Sciatic nerve (tissue), 2 donors: ENCODE data around the gene H6PD. TPM values are rescaled to one million over a fixed set of nuclear protein-coding genes. Genes with fewer than 3 reads are reported as not detected.

Experiments
- ATAC-seq: fragments of 200-7000 bp; cut with Tn5 transposase; one replicate; pipeline ENCODE4 v1.9.1; 2020; ENCODE audit warnings: mild to moderate bottlenecking, moderate library complexity
- DNase-seq: peaks from one replicate; pipeline ENCODE4 v3.0.0-alpha.2; 2020; ENCODE audit warnings: low spot score
- intact Hi-C: fragments of 100-400 bp; cut with DNase I; formaldehyde crosslinking; loops from one replicate; pipeline ENCODE4 v1.14.2; 2022
- total RNA-seq: library from RNA; stranded (reverse); fragmentation: NEBNext Ultra II Directional; extraction: Animal tissue kit (Norgen Biotek cat#: 25700); gene quantifications from one replicate; pipeline ENCODE4 v1.2.1, GENCODE V29; 2021
- donor health status: DM: no; HTN: no; CAD: no.
- donor health status: DM: no; HTN: no; CAD: no.

H6PD gene
- total RNA-seq, 1 donor from 2014 or later = 52.9 TPM

DNA sequence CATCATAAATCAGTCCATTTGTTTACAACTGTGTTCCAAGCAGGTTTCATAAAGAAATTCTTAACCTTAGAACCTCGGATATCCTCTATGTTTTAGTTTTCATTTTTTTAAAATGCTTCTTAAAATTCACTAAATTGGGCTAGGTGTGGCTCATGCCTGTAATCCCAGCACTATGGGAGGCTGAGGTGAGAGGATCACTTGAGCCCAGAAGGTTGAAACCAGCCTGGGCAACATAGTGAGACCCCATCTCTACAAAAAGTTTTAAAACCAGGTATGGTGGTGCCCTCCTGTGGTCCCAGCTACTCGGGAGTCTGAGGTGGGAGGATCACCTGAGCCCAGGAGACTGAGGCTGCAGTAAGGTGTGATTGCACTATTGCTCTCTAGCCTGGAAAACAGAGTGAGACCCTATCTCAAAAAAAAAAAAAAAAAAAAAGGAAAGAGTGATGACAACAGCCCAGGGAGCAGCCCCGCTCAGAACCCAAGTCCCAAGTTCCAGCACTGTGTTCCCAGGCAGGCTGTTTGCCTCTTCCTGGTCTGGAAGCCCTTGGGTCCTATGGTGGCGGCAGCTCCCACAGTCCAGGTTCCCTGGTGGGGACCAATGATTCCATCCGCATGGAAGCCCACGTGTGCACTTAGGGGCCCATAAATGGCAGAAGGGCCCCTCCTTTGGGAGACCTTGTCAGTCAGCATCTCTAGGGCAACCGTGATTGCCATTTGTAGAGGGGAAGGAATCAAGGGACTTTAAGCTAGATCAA is 33.4 kb downstream of the H6PD start:
- intact Hi-C loops = loop anchor here (10.0 kb wide), 1 partner anchor 187 kb away; no protein-coding TSS in a partner anchor
- DNase-seq = no peak

DNA sequence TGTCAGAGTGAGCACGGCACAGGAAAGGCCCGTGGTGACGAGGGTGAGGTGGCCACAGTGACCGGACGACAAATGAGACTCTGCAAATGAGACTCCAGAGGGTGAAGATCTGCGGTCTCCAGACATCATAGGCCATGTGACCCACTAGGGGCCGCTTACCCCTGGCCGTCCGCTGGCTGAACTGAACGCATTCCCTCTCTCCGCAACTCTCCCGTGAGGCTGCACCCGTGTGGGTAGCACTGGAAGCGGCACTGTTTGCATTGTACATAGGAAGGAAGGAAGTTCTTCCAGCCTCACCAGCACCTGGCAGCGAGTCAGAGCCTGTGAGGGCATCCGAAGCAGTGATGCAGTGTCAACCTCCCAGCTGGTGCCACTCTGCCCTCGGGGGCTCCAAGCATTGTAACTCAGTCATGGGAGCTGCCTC is 34.5 kb downstream of the H6PD start:
- DNase-seq = no peak
- intact Hi-C loops = loop anchor here (10.0 kb wide), 1 partner anchor 186 kb away; no protein-coding TSS in a partner anchor
- no peak for ATAC-seq

More for the DNA sequence above, 33.4 kb downstream of the H6PD start:
- ATAC-seq = no peak

DNA sequence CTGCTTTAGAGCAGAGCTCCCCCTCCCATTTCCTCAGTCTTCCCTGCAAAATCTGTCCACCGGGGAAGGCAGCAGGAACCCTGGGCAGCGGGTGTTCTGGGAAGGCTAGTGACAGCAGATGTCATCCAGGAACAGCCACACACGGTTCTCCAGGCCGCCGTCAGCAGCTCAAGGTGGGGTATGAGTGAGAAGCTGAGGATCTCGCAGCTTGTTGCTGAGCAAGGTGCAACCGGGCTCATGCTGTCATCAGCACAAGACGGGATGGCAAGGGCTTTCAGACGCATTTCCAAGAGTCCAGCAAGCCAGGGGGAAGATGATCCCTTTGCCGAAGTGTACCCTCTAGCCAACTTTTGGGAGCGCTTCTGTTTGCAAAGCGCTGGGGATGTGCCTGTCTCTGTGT is 35.1 kb downstream of the H6PD start:
- ATAC-seq = no peak
- intact Hi-C loops = loop anchor here (10.0 kb wide), 1 partner anchor 185 kb away; no protein-coding TSS in a partner anchor
- DNase-seq = no peak

DNA sequence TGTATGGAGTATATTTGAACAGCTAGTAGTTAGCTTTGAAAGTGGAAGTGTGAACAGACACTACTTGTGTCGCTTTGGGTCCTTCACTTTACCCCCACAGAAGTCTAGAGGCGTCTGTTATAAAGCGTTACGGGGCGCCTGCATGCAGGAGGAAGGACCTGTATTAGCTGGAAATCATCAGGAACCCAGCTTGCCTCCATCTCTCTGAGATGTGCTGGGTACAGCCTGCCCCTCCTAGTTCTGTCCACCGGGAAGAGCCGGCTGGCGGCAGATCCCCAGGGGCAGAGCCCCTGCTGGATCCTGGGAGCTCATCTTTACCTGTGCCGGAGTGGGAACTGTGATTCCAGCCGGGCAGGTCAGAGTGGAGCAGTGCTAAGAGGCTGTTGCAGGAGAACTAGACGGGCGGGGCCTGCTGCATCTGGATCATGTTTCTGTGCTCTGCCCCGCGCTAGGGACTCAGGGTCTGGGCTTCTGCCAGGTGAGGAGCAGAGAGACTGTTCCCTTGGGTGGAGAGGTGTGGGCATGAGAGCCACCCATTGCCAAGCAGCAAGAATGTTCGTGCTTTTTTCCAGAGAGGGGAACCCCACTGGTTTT is 35.8 kb downstream of the H6PD start:
- intact Hi-C loops = no loop called here
- DNase-seq (no peak), ATAC-seq (peak; percentile 31)

- ATAC-seq (no peak), DNase-seq (no peak)
- intact Hi-C loops = no loop called here
These were observed 36.7 kb downstream of the H6PD start for GRCh38 chr1:9271283-9271682.

DNA sequence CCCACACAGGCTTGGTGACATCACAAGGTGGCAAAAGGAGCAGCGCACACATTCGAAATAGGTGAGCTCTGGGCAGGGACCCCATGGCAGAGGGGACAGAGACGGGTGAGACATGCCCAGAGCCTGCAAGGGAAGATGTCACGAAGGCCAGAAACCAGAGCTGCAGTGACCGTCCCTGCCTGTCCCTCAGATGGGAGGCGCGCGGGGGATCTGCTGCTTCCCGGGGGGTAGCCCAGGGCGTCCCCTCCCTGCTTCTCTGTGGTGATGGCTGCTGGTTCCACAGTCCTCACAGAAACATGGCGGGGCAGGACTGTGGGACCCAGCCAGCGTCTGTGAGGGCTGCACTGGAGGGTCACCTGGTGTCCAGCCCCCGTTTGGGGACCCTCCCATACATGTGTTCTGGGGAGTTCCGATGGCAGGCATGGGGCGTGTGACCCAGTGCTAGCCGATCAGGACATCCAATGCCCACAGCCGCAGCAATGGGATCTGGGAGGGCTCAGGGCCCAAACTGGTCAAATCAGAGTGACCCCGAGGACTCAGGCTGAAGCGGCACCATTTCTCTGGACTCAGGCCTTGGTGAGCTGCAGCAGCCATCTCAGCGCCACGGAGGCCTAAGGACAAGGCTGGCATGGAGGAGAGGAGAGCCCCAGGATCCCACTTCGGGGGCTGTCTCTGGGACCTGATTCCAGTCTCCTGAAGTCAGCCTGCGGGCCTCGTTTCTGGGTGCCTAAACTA is 37.5 kb downstream of the H6PD start:
- no peak for ATAC-seq
- intact Hi-C loops = no loop called here
- DNase-seq = no peak

DNA sequence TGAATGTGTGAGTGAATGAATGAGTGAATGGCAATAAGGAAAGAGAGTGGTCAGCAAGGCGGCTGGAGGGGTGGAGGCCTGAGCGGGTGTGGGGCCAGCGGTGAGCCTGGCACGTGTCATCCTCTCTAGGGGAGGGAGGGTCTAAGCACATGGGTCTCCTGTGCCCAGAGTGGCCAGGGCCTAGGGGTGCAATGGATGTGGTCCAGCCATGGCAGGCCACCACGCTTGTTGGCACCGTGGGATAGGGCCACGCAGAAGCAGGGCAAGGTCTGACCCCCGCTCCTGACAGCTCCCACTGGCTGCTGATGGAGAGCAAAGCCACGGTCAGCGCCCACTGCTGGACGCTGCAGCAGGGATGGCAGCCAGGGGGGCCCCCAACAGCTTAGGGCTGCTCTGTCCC is 38.6 kb downstream of the H6PD start:
- intact Hi-C loops = no loop called here
- no peak for ATAC-seq

DNA sequence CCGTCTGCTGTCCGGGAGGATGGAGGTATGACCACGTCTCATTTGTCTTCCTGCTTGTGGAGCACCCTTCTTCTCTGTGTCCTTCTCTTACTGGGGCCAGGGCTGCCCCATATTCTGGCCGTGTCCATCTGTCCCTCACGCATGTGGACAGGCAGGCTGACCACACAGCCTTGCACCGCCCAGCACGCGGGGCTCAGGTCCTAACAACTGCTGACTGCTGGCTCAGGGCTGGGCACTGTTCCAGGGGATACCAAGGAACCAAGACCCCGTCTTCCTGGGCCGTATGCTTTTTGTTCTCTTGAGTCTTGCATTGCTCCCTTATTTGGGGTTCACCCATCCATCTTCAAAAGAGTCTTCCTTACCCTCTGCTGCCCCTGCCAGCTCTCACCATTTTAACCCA is 40.6 kb downstream of the H6PD start:
- intact Hi-C loops = no loop called here
- ATAC-seq = no peak
- no peak for DNase-seq

More for the DNA sequence above, 38.6 kb downstream of the H6PD start:
- DNase-seq = no peak

GRCh38 chr1:9275567-9276034 is 41.0 kb downstream of the H6PD start:
- DNase-seq (no peak), ATAC-seq (no peak)
- intact Hi-C loops = no loop called here

GRCh38 chr1:9278116-9278515 is 43.5 kb downstream of the H6PD start:
- intact Hi-C loops = no loop called here
- DNase-seq = no peak
- peak; percentile 57 for ATAC-seq

DNA sequence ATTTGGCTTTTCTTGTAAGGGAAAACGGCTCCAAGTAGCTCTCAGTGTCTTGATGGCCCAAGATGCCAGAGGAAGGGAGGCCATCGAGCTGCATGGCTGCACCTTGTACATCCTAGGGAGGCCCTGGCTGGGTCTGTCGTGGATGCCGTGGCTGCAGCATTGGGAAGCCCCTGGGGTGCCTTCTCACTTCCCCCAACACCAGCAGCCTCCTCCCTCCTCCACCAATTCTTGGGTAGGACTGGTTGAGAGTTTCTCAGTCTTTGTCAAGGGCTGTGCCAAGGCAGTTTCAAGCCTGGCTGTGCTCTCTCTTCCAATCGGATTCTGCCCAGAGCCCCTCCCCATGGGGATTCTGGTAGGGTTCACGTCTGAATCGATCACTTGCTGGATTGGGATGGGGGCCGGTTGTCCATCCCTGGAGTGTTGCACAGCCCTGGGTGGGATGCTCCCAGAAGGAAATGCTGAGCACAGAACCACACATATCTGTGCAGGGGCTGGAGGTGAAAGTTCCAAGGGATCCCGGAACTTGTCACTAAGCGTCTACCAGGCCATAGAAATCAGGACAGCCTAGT is 44.1 kb downstream of the H6PD start:
- no peak for DNase-seq
- intact Hi-C loops = no loop called here
- no peak for ATAC-seq

DNA sequence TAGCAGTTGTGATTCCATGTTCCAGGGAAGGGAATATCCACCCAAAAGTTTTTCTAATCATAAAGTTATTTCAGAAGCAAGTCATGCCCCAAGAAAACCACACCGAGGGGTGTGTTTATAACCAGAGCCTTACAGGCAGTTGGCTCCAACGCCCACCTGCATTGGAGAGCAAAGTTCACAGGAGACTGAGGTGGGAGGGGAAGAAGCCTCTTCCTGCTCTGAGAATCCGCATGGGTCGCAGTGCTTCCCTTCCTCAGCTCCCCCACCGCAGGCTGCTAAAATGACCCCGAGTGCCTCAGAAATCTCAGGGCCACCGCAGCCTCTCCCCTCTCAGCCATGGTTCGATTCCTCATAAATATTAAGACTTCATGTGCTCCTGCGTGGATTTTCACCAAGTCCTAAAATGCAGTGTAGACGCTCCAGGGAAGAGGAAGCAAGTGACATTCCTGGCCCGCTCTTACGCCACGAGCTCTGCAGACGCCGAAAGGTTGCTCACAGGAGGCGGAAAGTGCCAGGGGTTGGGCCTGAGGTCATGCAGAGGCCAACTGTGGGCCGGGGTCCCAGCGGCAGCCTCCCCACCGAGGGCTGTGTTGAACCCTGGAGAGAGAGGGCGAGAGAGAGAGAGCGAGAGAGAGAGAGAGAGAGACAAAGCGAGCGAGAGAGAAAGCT is 44.7 kb downstream of the H6PD start:
- intact Hi-C loops = no loop called here
- no peak for ATAC-seq
- DNase-seq = no peak

DNA sequence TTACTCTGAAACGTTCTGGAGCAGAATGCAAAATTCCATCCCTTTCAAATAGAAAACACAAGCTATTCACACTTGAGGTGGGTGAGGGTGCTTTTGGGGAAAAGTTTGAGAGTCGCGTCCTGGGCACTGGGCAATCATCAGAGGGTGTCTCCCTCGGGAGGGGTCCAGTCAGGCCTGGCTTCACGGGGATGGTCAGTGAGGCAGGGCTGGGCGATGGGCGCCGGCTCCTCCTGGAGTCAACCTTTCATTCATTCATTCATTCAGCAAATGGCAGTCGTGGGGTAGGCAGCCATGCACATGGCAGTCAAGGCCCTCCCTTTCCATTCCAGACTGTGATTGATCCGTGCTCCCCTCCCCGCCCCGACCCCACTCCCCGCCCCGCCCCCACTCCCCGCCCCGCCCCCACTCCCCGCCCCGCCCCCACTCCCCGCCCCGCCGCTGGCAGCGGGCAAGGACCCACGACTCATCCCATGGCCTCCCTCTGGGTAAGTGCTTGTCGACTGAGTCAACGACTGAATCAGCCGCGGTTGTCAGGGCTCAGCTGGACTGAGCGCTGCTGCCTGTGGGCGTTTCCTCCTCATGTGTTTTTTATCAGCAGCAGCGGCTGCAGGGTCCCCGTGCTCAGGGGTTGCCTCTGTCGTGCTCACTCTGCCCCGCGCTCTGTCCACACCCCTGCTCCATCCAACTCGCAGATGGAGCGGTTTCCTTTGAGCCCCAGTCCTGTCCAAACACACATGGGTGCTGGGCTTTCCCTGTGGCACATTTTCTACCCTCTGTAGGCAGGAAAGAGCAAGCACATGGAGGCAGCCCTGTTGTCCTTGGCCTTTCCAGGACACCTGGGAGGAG is 45.7 kb downstream of the H6PD start:
- no peak for DNase-seq
- intact Hi-C loops = loop anchor here (10.0 kb wide), 1 partner anchor 205 kb away; no protein-coding TSS in a partner anchor
- peak; percentile 68 for ATAC-seq

GRCh38 chr1:9281071-9281827 is 46.7 kb downstream of the H6PD start:
- no peak for DNase-seq
- no peak for ATAC-seq
- intact Hi-C loops = loop anchor here (10.0 kb wide), 1 partner anchor 204 kb away; no protein-coding TSS in a partner anchor

DNA sequence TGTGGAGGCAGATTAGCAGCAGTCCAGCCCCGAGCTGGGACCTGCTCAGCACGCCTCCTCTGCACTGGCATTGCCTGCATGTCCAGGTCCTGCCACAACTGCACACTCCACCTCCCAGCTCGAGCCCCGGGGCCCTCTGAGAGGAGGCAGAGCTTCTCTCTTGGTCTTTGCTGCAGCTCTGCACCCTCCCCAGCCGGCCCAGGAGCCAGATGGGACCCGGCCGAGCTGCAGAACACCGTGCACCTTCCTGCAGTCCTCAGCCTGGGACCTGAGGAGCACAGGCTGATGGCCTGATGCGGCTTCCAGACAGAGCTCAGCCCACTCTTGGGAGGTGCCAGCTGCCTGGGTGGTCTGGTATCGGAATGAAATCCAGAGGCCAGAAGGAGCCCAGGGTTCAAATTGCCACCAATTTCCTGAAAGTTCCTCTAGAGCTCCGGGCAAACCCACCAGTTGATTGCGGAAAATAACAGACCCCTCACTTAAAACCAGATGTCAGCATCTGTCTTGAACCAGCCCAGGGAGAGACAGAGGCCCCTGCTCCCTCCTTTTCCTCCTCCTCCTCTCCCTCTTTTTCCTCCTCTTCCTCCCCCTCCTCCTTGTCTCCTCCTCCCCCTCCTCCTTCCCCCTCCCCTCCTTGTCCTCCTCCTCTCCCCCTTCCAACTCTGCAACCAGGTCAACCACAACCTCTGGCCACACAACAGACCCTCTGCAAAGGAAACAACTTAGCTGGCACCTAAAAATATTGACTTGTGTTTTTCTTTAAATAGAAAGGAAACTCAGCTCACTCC is 47.5 kb downstream of the H6PD start:
- intact Hi-C loops = loop anchor here (10.0 kb wide), 1 partner anchor 203 kb away; no protein-coding TSS in a partner anchor
- DNase-seq (no peak), ATAC-seq (peak; percentile 42)

DNA sequence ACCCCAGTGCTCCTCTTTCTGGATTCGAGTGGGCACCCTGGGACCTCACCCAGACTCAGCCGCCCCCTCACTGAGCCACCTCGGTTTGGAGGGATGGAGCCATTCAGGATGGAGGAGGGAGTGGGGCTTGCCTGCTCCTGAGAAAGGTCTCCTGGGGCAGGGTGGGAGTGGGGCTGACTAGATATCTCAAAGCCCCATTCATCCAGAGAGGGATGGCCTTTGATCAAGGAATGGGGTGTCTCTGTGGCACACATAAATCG is 48.1 kb downstream of the H6PD start:
- DNase-seq = no peak
- intact Hi-C loops = loop anchor here (10.0 kb wide), 1 partner anchor 202 kb away; no protein-coding TSS in a partner anchor
- ATAC-seq = no peak

DNA sequence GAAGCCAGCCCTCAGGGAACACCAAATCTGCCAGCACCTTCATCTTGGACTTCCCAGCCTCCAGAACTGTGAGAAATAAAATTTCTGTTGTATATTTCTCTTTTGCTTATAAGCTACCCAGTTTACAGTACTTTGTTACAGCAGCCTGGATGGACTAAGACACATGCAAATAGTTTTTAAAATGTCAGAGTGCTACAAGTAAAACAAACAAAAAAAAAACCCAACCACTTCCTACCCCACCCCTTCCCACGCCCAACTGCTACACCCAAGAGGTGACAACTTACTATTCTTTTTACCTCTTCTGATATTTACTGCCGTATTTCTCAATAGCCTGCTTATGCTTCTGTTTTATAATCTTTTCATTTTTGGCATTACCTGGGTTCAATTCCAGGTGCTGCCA is 49.5 kb downstream of the H6PD start:
- intact Hi-C loops = loop anchor here (10.0 kb wide), 1 partner anchor 201 kb away; no protein-coding TSS in a partner anchor
- no peak for ATAC-seq
- DNase-seq = no peak
